MCF 10A (cell line): ENCODE measurements around the gene MSL2. TPM values are rescaled to one million over a fixed set of nuclear protein-coding genes. Genes with fewer than 3 reads are reported as not detected.

ENCODE experiments used
- BruUV-seq: library from RNA; stranded (reverse); fragments of 400-500 nt; replicated peaks from 2 replicates; lab custom pipeline; 2021; lab: Mats Ljungman, UMichigan
- CTCF ChIA-PET: fragments of 300-600 bp; sonication (Branson Sonifier 250); formaldehyde crosslinking; extraction: SDS; loops from one replicate; lab custom pipeline; 2021; ENCODE audit warnings: antibody characterized with exemption, inconsistent platforms; lab: Yijun Ruan, JAX
- POLR2A ChIA-PET: fragments of 300-600, 350-650 bp; sonication (Branson Sonifier 250); formaldehyde crosslinking; extraction: SDS; loops from one replicate; lab custom pipeline; 2020; ENCODE audit warnings: antibody characterized with exemption, inconsistent platforms; lab: Yijun Ruan, JAX
- DNase-seq: peaks from one replicate; pipeline ENCODE4 v3.0.0-alpha.2; 2018; ENCODE audit not compliant: unreplicated experiment
- H3K27ac Mint-ChIP-seq: one replicate; pipeline ENCODE4 v1.8.0; 2022; ENCODE audit warnings: mild to moderate bottlenecking, low read depth, mixed read lengths; ENCODE audit not compliant: unreplicated experiment
- H3K27me3 Mint-ChIP-seq: one replicate; pipeline ENCODE4 v1.8.0; 2022; ENCODE audit warnings: mixed read lengths; ENCODE audit not compliant: insufficient read depth, unreplicated experiment
- H3K36me3 Mint-ChIP-seq: one replicate; pipeline ENCODE4 v1.8.0; 2022; ENCODE audit warnings: mild to moderate bottlenecking, moderate library complexity, mixed read lengths; ENCODE audit not compliant: insufficient read depth, unreplicated experiment
- H3K4me1 Mint-ChIP-seq: one replicate; pipeline ENCODE4 v1.8.0; 2022; ENCODE audit warnings: mixed read lengths; ENCODE audit not compliant: insufficient read depth, unreplicated experiment
- H3K4me3 Mint-ChIP-seq: one replicate; pipeline ENCODE4 v1.8.0; 2022; ENCODE audit warnings: mild to moderate bottlenecking, moderate library complexity, mixed read lengths; ENCODE audit not compliant: unreplicated experiment
- H3K9me3 Mint-ChIP-seq: one replicate; pipeline ENCODE4 v1.8.0; 2022; ENCODE audit warnings: mixed read lengths; ENCODE audit not compliant: unreplicated experiment
- CTCF ChIP-seq: fragments of 200-600 bp; IDR thresholded peaks from one replicate; pipeline ENCODE4 v1.8.0; 2022; ENCODE audit warnings: antibody characterized with exemption, mild to moderate bottlenecking; ENCODE audit not compliant: unreplicated experiment
- intact Hi-C: fragments of 100-400 bp; cut with micrococcal nuclease; formaldehyde crosslinking; loops from 2 replicates; pipeline ENCODE4 v1.14.1; 2022
- total RNA-seq: library from RNA; stranded (reverse); gene quantifications from 2 replicates; pipeline ENCODE4 v1.2.3, GENCODE V29; 2022

Gene MSL2
- total RNA-seq, 1 experiment from 2014 or later: 33.4 TPM

GRCh38 chr3:136186344-136186743 is 9.8 kb downstream of the MSL2 start:
- intact Hi-C loops: no loop called here
- H3K9me3 Mint-ChIP-seq: no peaks in the 10 kb centered on the region
- H3K4me3 Mint-ChIP-seq: no peak overlapping the region
- peaks cover 16% of the 10 kb centered on the region for H3K36me3 Mint-ChIP-seq
- no peak for TF ChIP-seq CTCF
- DNase-seq: peak; percentile 59
- H3K27me3 Mint-ChIP-seq: no peaks in the 10 kb centered on the region
- POLR2A ChIA-PET: interaction anchor here (0.6 to 1.9 kb wide), 5 partner anchors 9 to 39 kb away, joined by 3 to 15 read pairs (median 4); partner anchors contain the start of gene MSL2
- CTCF ChIA-PET: interaction anchor here (1.3 to 1.7 kb wide), 2 partner anchors 31 to 566 kb away, joined by 3 to 5 read pairs; partner anchors contain the start of gene STAG1
- no TSS peak for BruUV-seq
- H3K27ac Mint-ChIP-seq: no peak overlapping the region
- H3K4me1 Mint-ChIP-seq: peaks cover 34% of the 10 kb centered on the region

GRCh38 chr3:136184703-136185102 is 11.4 kb downstream of the MSL2 start:
- ChIA-PET CTCF (interaction anchor here (0.6 kb wide), 1 partner anchor 676 kb away, joined by 3 read pairs; no protein-coding TSS in a partner anchor), POLR2A (no interaction called here)
- Mint-ChIP-seq H3K27me3 (no peaks in the 10 kb centered on the region), H3K4me1 (peaks cover 34% of the 10 kb centered on the region), H3K36me3 (peaks cover 8% of the 10 kb centered on the region), H3K27ac (no peak overlapping the region), H3K9me3 (no peaks in the 10 kb centered on the region), H3K4me3 (no peak overlapping the region)
- no peak for TF ChIP-seq CTCF
- DNase-seq: no peak
- intact Hi-C loops: no loop called here
- BruUV-seq: no TSS peak

- no TSS peak for BruUV-seq
- no peaks in the 10 kb centered on the region for H3K9me3 Mint-ChIP-seq
- no peak for DNase-seq
- H3K4me1 Mint-ChIP-seq: peaks cover 25% of the 10 kb centered on the region
- no peaks in the 10 kb centered on the region for H3K27me3 Mint-ChIP-seq
- no peak overlapping the region for H3K27ac Mint-ChIP-seq
- ChIA-PET POLR2A (interaction anchor here (0.6 kb wide), 1 partner anchor 14 kb away, joined by 3 read pairs; the partner anchor contains the start of gene MSL2), CTCF (interaction anchor here (0.5 to 0.9 kb wide), 3 partner anchors 27 to 104 kb away, joined by 3 to 4 read pairs (median 3); no protein-coding TSS in a partner anchor)
- no peak overlapping the region for H3K4me3 Mint-ChIP-seq
- TF ChIP-seq CTCF: no peak
- intact Hi-C loops: no loop called here
- no peaks in the 10 kb centered on the region for H3K36me3 Mint-ChIP-seq
These were observed 14.4 kb downstream of the MSL2 start for GRCh38 chr3:136181741-136182140.

GRCh38 chr3:136177876-136178275 is 18.3 kb downstream of the MSL2 start:
- Mint-ChIP-seq H3K4me1 (peaks cover 13% of the 10 kb centered on the region), H3K9me3 (no peaks in the 10 kb centered on the region), H3K27me3 (no peaks in the 10 kb centered on the region), H3K27ac (no peak overlapping the region), H3K36me3 (no peaks in the 10 kb centered on the region), H3K4me3 (no peak overlapping the region)
- no TSS peak for BruUV-seq
- no peak for DNase-seq
- TF ChIP-seq CTCF: no peak
- CTCF ChIA-PET: interaction anchor here (0.7 to 1.0 kb wide), 2 partner anchors 73 to 108 kb away, joined by 3 to 5 read pairs; no protein-coding TSS in a partner anchor
- POLR2A ChIA-PET: interaction anchor here (1.8 kb wide), 1 partner anchor 19 kb away, joined by 6 read pairs; the partner anchor contains the start of gene MSL2
- intact Hi-C loops: no loop called here
